Upper lobe of left lung (tissue), 6 donors: ENCODE measurements around the gene CCDC107. TPM values are rescaled to one million over a fixed set of nuclear protein-coding genes. Genes with fewer than 3 reads are reported as not detected.

Experiments
- ATAC-seq, 2 donors: fragments of 200-7000 bp; cut with Tn5 transposase; one replicate each; pipeline ENCODE4 v1.9.1; 2022; ENCODE audit warnings: mild to moderate bottlenecking in 2 of 2, moderate library complexity in 2 of 2; ENCODE audit not compliant: low FRiP score in 2 of 2
- DNase-seq, 2 donors: peaks; one replicate each; pipeline ENCODE4 v3.0.0-alpha.2; 2019 to 2020
- H3K27ac ChIP-seq, 4 donors: fragments of 200-600 bp; sonication (generic); one replicate each; pipeline ENCODE4 v1.5.1; 2016 to 2019
- H3K27me3 ChIP-seq, 4 donors: fragments of 200-600 bp; sonication (generic); one replicate each; pipeline ENCODE4 v1.5.1; 2017 to 2019
- H3K36me3 ChIP-seq, 4 donors: fragments of 200-600 bp; sonication (generic); one replicate each; pipeline ENCODE4 v1.5.1; 2016 to 2019
- H3K4me1 ChIP-seq, 4 donors: fragments of 200-600 bp; sonication (generic); one replicate each; pipeline ENCODE4 v1.5.1; 2018 to 2019
- H3K4me3 ChIP-seq, 4 donors: fragments of 200-600 bp; sonication (generic); one replicate each; pipeline ENCODE4 v1.5.1; 2017 to 2019; ENCODE audit warnings: mild to moderate bottlenecking in 2 of 4, moderate library complexity in 1 of 4
- H3K9me3 ChIP-seq, 4 donors: fragments of 200-600 bp; sonication (generic); one replicate each; pipeline ENCODE4 v1.5.1; 2018 to 2019
- CTCF ChIP-seq, 6 experiments: fragments of 450-650 bp in 4 of 6; fragments of 200-600 bp in 2 of 6; sonication (generic) in 2 of 6; IDR thresholded peaks; one replicate each; pipeline ENCODE4 v1.5.1; 2016 to 2019; ENCODE audit warnings: antibody characterized with exemption in 6 of 6
- EP300 ChIP-seq, 4 donors: sonication (generic); formaldehyde crosslinking; IDR thresholded peaks; one replicate each; pipeline ENCODE4 v1.5.1; 2017; ENCODE audit warnings: antibody characterized with exemption in 4 of 4, control low read depth in 2 of 4
- POLR2A ChIP-seq, 4 donors: fragments of 450-650 bp; IDR thresholded peaks; one replicate each; pipeline ENCODE4 v1.5.1; 2016 to 2017; ENCODE audit warnings: antibody characterized with exemption in 4 of 4, mild to moderate bottlenecking in 2 of 4
- POLR2AphosphoS5 ChIP-seq, 2 donors: sonication (generic); formaldehyde crosslinking; IDR thresholded peaks; one replicate each; pipeline ENCODE4 v1.5.1; 2017; ENCODE audit warnings: antibody characterized with exemption in 2 of 2
- WGBS, 2 donors: methylation state at CpG; one replicate each; pipeline ENCODE4 v1.1.5; 2017 to 2018; 5-methylcytosine and 5-hydroxymethylcytosine counted together
- total RNA-seq, 6 donors: library from RNA; depleted of rRNA in 4 of 6; stranded (reverse); fragments of >200 nt in 4 of 6; gene quantifications; one replicate each; pipeline versions ENCODE4 v1.1.0 to v1.2.1, GENCODE V29; 2016 to 2021
- donor health status: DM: no; HTN: no; CAD: no; lungs with moderate emphysema.
- donor health status: DM: no; HTN: yes; CAD: no; lungs with severe emphysema.

The CCDC107 gene
- total RNA-seq, 6 donors from 2014 or later: 17.8 to 49.4 (median 35.1) TPM

- WGBS, 2 donors: 93 to 96% methylated on average over 5 of the region's 5 CpGs
- Histone ChIP-seq H3K27me3 (no peaks in the 10 kb centered on the region), H3K9me3 (no peaks in the 10 kb centered on the region), H3K4me1 (peaks cover 6 to 26% (median 17%) of the 10 kb centered on the region in 4 donors), H3K27ac (no peak overlapping the region), H3K36me3 (peaks cover 0 to 13% (median 2%) of the 10 kb centered on the region in 4 donors), H3K4me3 (no peak overlapping the region)
- DNase-seq (no peak), ATAC-seq (no peak)
- TF ChIP-seq POLR2A (IDR thresholded peaks at IDR 0.05) (no peak), EP300 (IDR thresholded peaks at IDR 0.05) (no peak), CTCF (IDR thresholded peaks at IDR 0.05) (no peak), POLR2AphosphoS5 (IDR thresholded peaks at IDR 0.05) (no peak)
These were observed 21.0 kb downstream of the CCDC107 start for GRCh38 chr9:35679091-35679490.

GRCh38 chr9:35679766-35680330, 21.8 kb downstream of the CCDC107 start:
- 95% methylated on average over 8 of the region's 8 CpGs for WGBS, 2 donors

GRCh38 chr9:35680331-35681105, 22.4 kb downstream of the CCDC107 start:
- WGBS, 2 donors: 68 to 73% methylated on average over 15 of the region's 15 CpGs
- no peaks in the 10 kb centered on the region for H3K9me3 ChIP-seq
- H3K27me3 ChIP-seq: no peaks in the 10 kb centered on the region
- ATAC-seq (no peak), DNase-seq (no peak)
- H3K4me1 ChIP-seq: peaks cover 6 to 25% (median 15%) of the 10 kb centered on the region in 4 donors
- H3K27ac ChIP-seq: no peak overlapping the region
- peaks cover 0 to 26% (median 12%) of the 10 kb centered on the region in 4 donors for H3K36me3 ChIP-seq
- H3K4me3 ChIP-seq: no peak overlapping the region
- TF ChIP-seq POLR2A (IDR thresholded peaks at IDR 0.05) (no peak), CTCF (IDR thresholded peaks at IDR 0.05) (no peak), POLR2AphosphoS5 (IDR thresholded peaks at IDR 0.05) (no peak), EP300 (IDR thresholded peaks at IDR 0.05) (no peak)

More at GRCh38 chr9:35679766-35680330, 21.8 kb downstream of the CCDC107 start:
- Histone ChIP-seq H3K27me3 (no peaks in the 10 kb centered on the region), H3K4me3 (no peak overlapping the region), H3K9me3 (no peaks in the 10 kb centered on the region), H3K27ac (no peak overlapping the region), H3K36me3 (peaks cover 0 to 19% (median 7%) of the 10 kb centered on the region in 4 donors), H3K4me1 (peaks cover 6 to 27% (median 17%) of the 10 kb centered on the region in 4 donors)
- no peak for ATAC-seq
- TF ChIP-seq EP300 (IDR thresholded peaks at IDR 0.05) (no peak), POLR2AphosphoS5 (IDR thresholded peaks at IDR 0.05) (no peak), POLR2A (IDR thresholded peaks at IDR 0.05) (no peak), CTCF (IDR thresholded peaks at IDR 0.05) (no peak)
- DNase-seq: no peak

- 76 to 85% methylated on average over 3 of the region's 3 CpGs for WGBS, 2 donors
- Histone ChIP-seq H3K4me3 (no peak overlapping the region), H3K36me3 (peaks cover 0 to 30% (median 12%) of the 10 kb centered on the region in 4 donors), H3K4me1 (peaks cover 0 to 21% (median 6%) of the 10 kb centered on the region in 4 donors), H3K27ac (no peak overlapping the region), H3K27me3 (no peaks in the 10 kb centered on the region), H3K9me3 (no peaks in the 10 kb centered on the region)
- no peak for DNase-seq
- ATAC-seq: no peak
- TF ChIP-seq CTCF (IDR thresholded peaks at IDR 0.05) (no peak), POLR2AphosphoS5 (IDR thresholded peaks at IDR 0.05) (no peak), POLR2A (IDR thresholded peaks at IDR 0.05) (no peak)
These were observed 23.4 kb downstream of the CCDC107 start for GRCh38 chr9:35681341-35682002.
